SK-N-MC (cell line): Measurements from ENCODE around the gene THADA.

Experiments
- DNase-seq: peaks from one replicate; pipeline ENCODE4 v3.0.0-alpha.2; 2011; ENCODE audit warnings: low read depth, low spot score
- H3K27ac ChIP-seq: fragments of 200-600 bp; sonication (generic); 2 replicates; pipeline ENCODE4 v1.5.1; 2016; ENCODE audit warnings: mixed run types
- H3K36me3 ChIP-seq: fragments of 200-600 bp; sonication (generic); 2 replicates; pipeline ENCODE4 v1.6.1; 2017; ENCODE audit warnings: antibody characterized with exemption, low read length, mixed read lengths; ENCODE audit not compliant: insufficient read depth
- H3K4me3 ChIP-seq: fragments of 200-600 bp; sonication (generic); 2 replicates; pipeline ENCODE4 v1.5.1; 2016
- H3K9ac ChIP-seq: fragments of 200-600 bp; sonication (generic); 2 replicates; pipeline ENCODE4 v1.8.0; 2017; ENCODE audit warnings: mixed run types, mixed read lengths; ENCODE audit not compliant: insufficient read length
- H3K9me3 ChIP-seq: fragments of 200-600 bp; sonication (generic); 2 replicates; pipeline ENCODE4 v1.6.1; 2017; ENCODE audit warnings: low read depth, mild to moderate bottlenecking, antibody characterized with exemption, low read length, moderate library complexity, mixed read lengths
- EZH2 ChIP-seq: fragments of 200-600 bp; sonication (generic); IDR thresholded peaks from one replicate; pipeline ENCODE4 v1.6.1; 2017; ENCODE audit warnings: antibody characterized with exemption
- FOXP2 ChIP-seq: optimal IDR thresholded peaks from 2 replicates; pipeline ENCODE3; 2011; ENCODE audit warnings: mild to moderate bottlenecking, moderate library complexity; ENCODE audit not compliant: insufficient read depth; ENCODE audit errors: extremely low read length, control extremely low read depth
- POLR2AphosphoS5 ChIP-seq: IDR thresholded peaks from 2 replicates; pipeline ENCODE4 v1.6.1; 2012; ENCODE audit warnings: mild to moderate bottlenecking, low read depth, low read length, borderline replicate concordance

The THADA gene

DNA sequence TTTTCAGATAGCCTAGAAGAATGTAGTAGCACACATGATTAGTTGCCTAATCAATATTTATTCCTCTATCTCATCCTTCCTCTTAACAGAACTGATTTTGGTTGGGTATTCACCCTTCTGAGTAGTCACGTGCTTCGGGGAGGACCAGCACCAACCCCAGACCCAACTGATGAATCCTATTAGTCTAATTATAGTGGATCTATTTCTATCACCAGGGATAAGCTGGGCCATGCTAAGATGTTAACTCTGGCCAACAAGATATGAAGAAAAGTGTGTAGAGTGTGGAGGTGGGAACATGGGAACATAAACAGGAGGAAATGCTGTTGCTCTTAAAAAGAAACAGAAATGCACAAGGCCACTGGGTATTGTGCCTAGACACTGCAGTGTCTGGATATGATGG is 119.9 kb downstream of the THADA start:
- no peak overlapping the region for H3K4me3 ChIP-seq

DNA sequence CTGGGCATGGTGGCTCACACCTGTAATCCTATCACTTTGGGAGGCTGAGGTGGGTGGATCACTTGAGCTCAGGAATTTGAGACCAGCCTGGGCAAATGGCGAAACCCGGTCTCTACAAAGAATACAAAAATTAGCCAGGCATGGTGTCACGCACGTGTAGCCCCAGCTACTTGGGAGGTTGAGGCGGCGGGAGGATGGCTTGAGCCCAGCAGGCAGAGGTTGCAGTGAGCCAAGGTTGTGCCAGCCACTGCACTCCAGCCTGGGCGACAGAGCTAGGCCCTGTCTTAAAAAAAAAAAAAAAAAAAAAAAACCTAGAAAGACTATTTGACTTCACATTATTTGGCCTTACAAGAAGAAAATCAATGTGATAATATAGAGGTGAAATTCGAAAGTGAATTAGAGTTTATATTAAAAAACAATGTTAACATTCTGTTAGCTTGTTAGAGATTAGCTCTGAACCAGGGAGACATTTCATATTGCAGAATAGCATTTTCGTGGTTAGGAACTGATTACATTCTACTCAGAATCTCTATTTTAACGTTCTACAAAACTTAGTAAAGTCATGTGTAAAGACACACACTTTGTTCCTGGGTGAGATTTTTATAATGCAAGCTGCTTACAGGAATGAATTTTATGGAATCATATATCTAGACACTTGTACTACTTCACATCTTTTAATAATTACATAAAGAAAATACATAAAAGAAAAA is 120.5 kb downstream of the THADA start:
- TF ChIP-seq POLR2AphosphoS5 (no peak), FOXP2 (no peak), EZH2 (no peak)
- Histone ChIP-seq H3K36me3 (no peaks in the 10 kb centered on the region), H3K27ac (peak overlapping the region; percentile 22; the same call in 1 of the 2 replicates), H3K9me3 (no peaks in the 10 kb centered on the region), H3K4me3 (no peak overlapping the region), H3K9ac (no peak overlapping the region)
- no peak for DNase-seq

More for the DNA sequence above, 119.9 kb downstream of the THADA start:
- Histone ChIP-seq H3K27ac (no peak overlapping the region), H3K36me3 (no peaks in the 10 kb centered on the region), H3K9me3 (no peaks in the 10 kb centered on the region), H3K9ac (no peak overlapping the region)
- no peak for DNase-seq
- TF ChIP-seq EZH2 (no peak), POLR2AphosphoS5 (no peak), FOXP2 (no peak)

DNA sequence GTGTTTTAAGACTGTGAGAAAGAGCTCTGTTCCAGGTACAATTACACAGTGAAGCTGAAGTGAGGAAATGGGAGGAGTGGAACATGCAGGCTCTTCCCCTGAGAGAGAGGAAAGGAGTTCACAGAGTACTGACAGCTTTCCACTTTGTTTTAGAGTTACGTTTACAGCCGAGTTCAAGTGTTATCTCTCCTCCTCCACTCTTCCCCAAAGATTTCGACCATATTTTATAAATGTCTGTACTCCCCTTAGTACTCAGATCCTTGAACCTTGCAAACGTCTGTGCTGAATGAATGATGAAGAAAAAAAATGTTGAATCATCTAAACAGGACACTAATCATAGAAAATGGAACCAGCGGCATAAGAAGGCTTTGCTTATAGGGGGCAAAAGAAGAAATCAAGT is 121.6 kb downstream of the THADA start:
- no peak overlapping the region for H3K27ac ChIP-seq
- no peaks in the 10 kb centered on the region for H3K9me3 ChIP-seq
- DNase-seq, result no peak
- TF ChIP-seq FOXP2 (no peak), EZH2 (no peak), POLR2AphosphoS5 (no peak)
- no peaks in the 10 kb centered on the region for H3K36me3 ChIP-seq
- H3K4me3 ChIP-seq, result no peak overlapping the region
- H3K9ac ChIP-seq, result no peak overlapping the region

DNA sequence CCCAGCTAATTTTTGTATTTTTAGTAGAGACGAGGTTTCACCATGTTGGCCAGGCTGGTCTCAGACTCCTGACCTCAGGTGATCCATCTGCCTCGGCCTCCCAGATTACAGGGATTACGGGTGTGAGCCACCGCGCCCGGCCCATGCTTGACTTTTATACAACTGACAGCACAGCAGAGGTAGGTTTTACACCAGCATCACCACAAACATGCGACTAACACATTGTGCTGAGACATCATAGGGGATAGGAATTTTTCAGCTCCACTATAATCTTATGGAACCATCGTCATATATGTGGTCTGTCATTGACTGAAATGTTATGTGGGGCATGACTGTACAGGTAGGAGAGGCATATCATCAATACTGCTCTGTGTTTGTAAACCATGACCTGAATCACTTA is 122.1 kb downstream of the THADA start:
- Histone ChIP-seq H3K4me3 (no peak overlapping the region), H3K36me3 (no peaks in the 10 kb centered on the region), H3K9me3 (no peaks in the 10 kb centered on the region), H3K27ac (no peak overlapping the region), H3K9ac (no peak overlapping the region)
- TF ChIP-seq FOXP2, result no peak
- TF ChIP-seq EZH2, result no peak
- TF ChIP-seq POLR2AphosphoS5, result no peak
- no peak for DNase-seq

DNA sequence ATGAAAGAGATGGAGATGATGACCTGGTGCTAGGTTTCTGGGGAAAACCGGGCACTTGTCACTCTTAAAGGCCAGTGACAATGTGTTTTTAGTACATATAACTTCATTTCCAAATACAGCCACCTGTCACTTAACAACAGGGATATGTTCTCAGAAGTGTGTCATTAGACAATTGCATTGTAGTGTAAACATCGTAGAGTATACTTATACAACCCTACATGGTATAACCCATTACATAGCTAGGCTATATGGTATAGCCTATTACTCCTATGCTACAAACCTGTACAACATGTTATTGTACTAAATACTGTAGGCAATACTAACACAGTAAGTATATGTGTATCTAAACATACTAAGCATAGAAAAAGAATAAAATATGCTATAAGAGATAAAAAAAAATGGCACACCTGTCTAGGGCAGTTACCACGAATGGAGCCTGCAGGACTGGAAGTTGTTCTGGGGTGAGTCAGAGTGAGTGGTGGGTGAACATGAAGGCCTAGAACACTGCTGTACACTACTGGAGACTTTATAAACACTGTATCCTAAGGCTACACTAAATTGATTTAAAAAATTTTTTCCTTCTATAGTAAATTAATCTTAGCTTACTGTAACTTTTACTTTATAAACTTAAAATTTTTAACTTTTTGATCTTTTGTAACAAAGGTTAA is 123.2 kb downstream of the THADA start:
- H3K4me3 ChIP-seq, result no peak overlapping the region
- no peak overlapping the region for H3K27ac ChIP-seq
- no peaks in the 10 kb centered on the region for H3K9me3 ChIP-seq
- no peak for DNase-seq
- H3K36me3 ChIP-seq, result no peaks in the 10 kb centered on the region
- no peak overlapping the region for H3K9ac ChIP-seq
- TF ChIP-seq EZH2 (no peak), POLR2AphosphoS5 (no peak), FOXP2 (no peak)

DNA sequence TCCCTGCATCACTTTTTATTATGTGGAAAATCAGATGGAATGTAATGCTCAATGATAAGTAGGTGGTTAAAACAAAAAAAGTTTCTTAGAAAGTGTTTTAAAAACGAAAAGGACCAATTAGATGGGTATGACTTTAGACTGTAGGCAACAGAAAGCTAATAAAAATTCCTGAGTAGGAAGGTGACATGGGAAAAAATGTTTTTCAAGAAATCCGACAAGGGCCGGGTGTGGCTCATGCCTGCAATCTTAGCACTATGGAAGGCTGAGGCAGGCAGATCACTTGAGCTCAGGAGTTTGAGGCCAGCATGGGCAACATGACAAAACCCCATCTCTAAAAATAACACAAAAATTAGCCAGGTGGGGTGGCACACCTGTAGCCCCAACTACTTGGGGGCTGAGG is 126.1 kb downstream of the THADA start:
- Histone ChIP-seq H3K4me3 (no peak overlapping the region), H3K27ac (no peak overlapping the region), H3K36me3 (no peaks in the 10 kb centered on the region), H3K9ac (no peak overlapping the region), H3K9me3 (no peaks in the 10 kb centered on the region)
- TF ChIP-seq POLR2AphosphoS5 (no peak), EZH2 (no peak)
- DNase-seq, result no peak

DNA sequence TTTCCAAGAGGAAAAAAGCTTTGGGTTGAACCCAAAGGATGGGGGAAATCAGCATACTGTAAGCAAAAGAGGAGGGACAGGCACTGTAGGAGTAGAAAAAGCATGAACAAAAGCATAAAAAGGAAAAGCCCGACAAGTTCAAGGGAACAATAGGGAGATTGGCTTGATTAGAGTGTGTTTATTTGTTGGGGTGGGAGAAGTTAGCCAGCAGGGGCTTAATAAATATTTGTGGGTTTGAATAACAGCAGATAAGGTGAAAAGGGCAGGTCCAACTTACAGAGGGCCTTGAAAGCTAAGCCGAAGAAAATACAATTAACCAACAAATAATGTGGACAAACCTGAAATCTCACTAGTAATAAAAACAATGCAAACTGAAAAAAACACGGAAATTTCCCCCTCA is 126.7 kb downstream of the THADA start:
- Histone ChIP-seq H3K36me3 (no peaks in the 10 kb centered on the region), H3K4me3 (no peak overlapping the region), H3K9me3 (no peaks in the 10 kb centered on the region), H3K27ac (no peak overlapping the region), H3K9ac (no peak overlapping the region)
- TF ChIP-seq EZH2, result no peak
- no peak for TF ChIP-seq POLR2AphosphoS5
- no peak for TF ChIP-seq FOXP2
- no peak for DNase-seq

DNA sequence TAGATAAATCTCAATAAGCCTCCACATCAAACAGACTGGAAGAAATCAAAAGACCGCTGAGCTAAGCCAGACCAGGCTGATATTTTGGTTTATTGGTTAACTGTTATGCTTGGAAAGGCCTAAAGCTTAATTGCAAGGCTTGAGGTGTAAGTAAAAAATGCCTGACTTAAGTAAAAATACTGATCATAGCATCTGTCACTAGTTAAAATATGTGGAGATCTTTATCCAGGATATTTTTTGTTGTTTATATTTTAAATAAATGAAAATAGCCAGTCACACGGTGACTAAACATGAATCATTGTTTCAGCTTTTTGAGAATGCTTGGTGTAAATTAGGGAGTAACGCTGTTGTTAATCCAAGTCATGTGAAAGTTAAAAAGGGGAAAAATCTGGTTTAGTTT is 127.9 kb downstream of the THADA start:
- no peak overlapping the region for H3K4me3 ChIP-seq
- DNase-seq, result no peak
- no peak overlapping the region for H3K9ac ChIP-seq
- no peak overlapping the region for H3K27ac ChIP-seq
- no peaks in the 10 kb centered on the region for H3K36me3 ChIP-seq
- no peaks in the 10 kb centered on the region for H3K9me3 ChIP-seq
- TF ChIP-seq EZH2, result no peak
- no peak for TF ChIP-seq FOXP2
- no peak for TF ChIP-seq POLR2AphosphoS5

DNA sequence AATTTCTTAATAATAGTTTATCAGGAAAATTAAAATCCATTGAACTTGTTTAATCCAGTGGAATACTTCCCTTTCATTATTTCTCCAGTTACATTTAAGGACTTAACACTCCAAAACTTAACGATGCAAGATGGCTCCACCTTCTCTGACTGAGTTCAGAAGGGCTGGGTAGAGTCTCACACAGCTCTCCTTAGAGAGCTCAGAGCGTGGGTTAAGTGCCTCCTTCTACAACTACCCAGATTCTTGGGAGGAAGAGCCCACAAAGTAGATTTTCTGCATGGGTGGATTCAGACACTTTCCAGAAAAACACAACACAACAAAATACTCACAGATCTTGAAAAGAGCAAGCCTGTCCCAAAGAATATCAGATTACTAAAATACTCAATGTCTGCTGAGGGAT is 130.6 kb downstream of the THADA start:
- no peak for TF ChIP-seq EZH2
- TF ChIP-seq POLR2AphosphoS5, result no peak
- TF ChIP-seq FOXP2, result no peak
- Histone ChIP-seq H3K27ac (no peak overlapping the region), H3K9ac (no peak overlapping the region), H3K9me3 (no peaks in the 10 kb centered on the region), H3K36me3 (no peaks in the 10 kb centered on the region), H3K4me3 (no peak overlapping the region)
- DNase-seq, result no peak
